ENCODE results near the gene MYO10.
"Not testable (repeated sequence)": the region's sequence is repeated elsewhere in the genome, so short reads cannot be mapped to it uniquely, and the experiment has no call there.

The MYO10 gene

GRCh38 chr5:16936150-16936988 is at the start of gene MYO10:
MYO10 (minus strand) TSS chr5:16936288; CDS start chr5:16935808, 480 bp downstream.
- DNase-seq (ENCODE audit: low read depth in 2 of 2, low spot score in 1 of 2): no peak

- DNase-seq (ENCODE audit: low read depth in 2 of 2, low spot score in 1 of 2): not testable (repeated sequence)
Measured at GRCh38 chr5:16985304-16985703, 49.2 kb upstream of the MYO10 start.

- no peak for DNase-seq (ENCODE audit: low read depth in 2 of 2, low spot score in 1 of 2)
Measured at GRCh38 chr5:16983972-16984371, 47.9 kb upstream of the MYO10 start.

- no peak for DNase-seq (ENCODE audit: low read depth in 2 of 2, low spot score in 1 of 2)
Measured at GRCh38 chr5:16983022-16983639, 47.0 kb upstream of the MYO10 start.

- DNase-seq (ENCODE audit: low read depth in 2 of 2, low spot score in 1 of 2): no peak
Measured at GRCh38 chr5:16981700-16982099, 45.6 kb upstream of the MYO10 start.

GRCh38 chr5:16980983-16981382 is 44.9 kb upstream of the MYO10 start:
- no peak for DNase-seq (ENCODE audit: low read depth in 2 of 2, low spot score in 1 of 2)

GRCh38 chr5:16978296-16978695 is 42.2 kb upstream of the MYO10 start:
- no peak for DNase-seq (ENCODE audit: low read depth in 2 of 2, low spot score in 1 of 2)

GRCh38 chr5:16976625-16977008 is 40.5 kb upstream of the MYO10 start:
- DNase-seq (ENCODE audit: low read depth in 2 of 2, low spot score in 1 of 2): no peak

GRCh38 chr5:16975950-16976624 is 40.0 kb upstream of the MYO10 start:
- no peak for DNase-seq (ENCODE audit: low read depth in 2 of 2, low spot score in 1 of 2)

GRCh38 chr5:16974981-16975380 is 38.9 kb upstream of the MYO10 start:
- no peak for DNase-seq (ENCODE audit: low read depth in 2 of 2, low spot score in 1 of 2)

GRCh38 chr5:16970826-16971225 is 34.7 kb upstream of the MYO10 start:
- no peak for DNase-seq (ENCODE audit: low read depth in 2 of 2, low spot score in 1 of 2)

- DNase-seq (ENCODE audit: low read depth in 2 of 2, low spot score in 1 of 2): no peak
Measured at GRCh38 chr5:16970260-16970659, 34.2 kb upstream of the MYO10 start.

GRCh38 chr5:16965581-16965980 is 29.5 kb upstream of the MYO10 start:
- DNase-seq (ENCODE audit: low read depth in 2 of 2, low spot score in 1 of 2): no peak

GRCh38 chr5:16963821-16964220 is 27.7 kb upstream of the MYO10 start:
- DNase-seq (ENCODE audit: low read depth in 2 of 2, low spot score in 1 of 2): no peak

GRCh38 chr5:16961131-16961530 is 25.0 kb upstream of the MYO10 start:
- DNase-seq (ENCODE audit: low read depth in 2 of 2, low spot score in 1 of 2): no peak

- no peak for DNase-seq (ENCODE audit: low read depth in 2 of 2, low spot score in 1 of 2)
Measured at GRCh38 chr5:16957304-16958196, 21.5 kb upstream of the MYO10 start.

GRCh38 chr5:16953729-16954128 is 17.6 kb upstream of the MYO10 start:
- DNase-seq (ENCODE audit: low read depth in 2 of 2, low spot score in 1 of 2): no peak

- DNase-seq (ENCODE audit: low read depth in 2 of 2, low spot score in 1 of 2): no peak
Measured at GRCh38 chr5:16952968-16953671, 17.0 kb upstream of the MYO10 start.

- no peak for DNase-seq (ENCODE audit: low read depth in 2 of 2, low spot score in 1 of 2)
Measured at GRCh38 chr5:16946725-16947124, 10.6 kb upstream of the MYO10 start.

- no peak for DNase-seq (ENCODE audit: low read depth in 2 of 2, low spot score in 1 of 2)
Measured at GRCh38 chr5:16944816-16945562, 8.9 kb upstream of the MYO10 start.

Measured in stimulated activated CD8-positive, alpha-beta memory T cell treated with anti-CD3 and anti-CD28 coated beads, Interleukin-4, amount 100 ng/mL, for 4 hours (primary cell).